ENCODE results near the gene DOP1B.
"Not testable (repeated sequence)": the region's sequence is repeated elsewhere in the genome, so short reads cannot be mapped to it uniquely, and the experiment has no call there.

Gene DOP1B

GRCh38 chr21:36195613-36196012 is 39.0 kb downstream of the DOP1B start:
- no peak overlapping the region for H3K27ac Mint-ChIP-seq
- H3K36me3 Mint-ChIP-seq (ENCODE audit: low read depth), result peaks cover 12% of the 10 kb centered on the region
- no peaks in the 10 kb centered on the region for H3K4me1 Mint-ChIP-seq
- H3K27me3 Mint-ChIP-seq, result no peaks in the 10 kb centered on the region
- DNase-seq (no peak), ATAC-seq (no peak)
- no peaks in the 10 kb centered on the region for H3K9me3 Mint-ChIP-seq
- no peak overlapping the region for H3K4me3 Mint-ChIP-seq

- H3K4me1 Mint-ChIP-seq, result peaks cover 14% of the 10 kb centered on the region
- no peak overlapping the region for H3K27ac Mint-ChIP-seq
- no peak overlapping the region for H3K4me3 Mint-ChIP-seq
Measured at GRCh38 chr21:36199021-36199420, 42.4 kb downstream of the DOP1B start.

GRCh38 chr21:36199575-36199974 is 43.0 kb downstream of the DOP1B start:
- ATAC-seq, DNase-seq, H3K27me3 Mint-ChIP-seq, H3K9me3 Mint-ChIP-seq, H3K27ac Mint-ChIP-seq, H3K4me3 Mint-ChIP-seq: not testable (repeated sequence)
- peaks cover 15% of the 10 kb centered on the region for H3K36me3 Mint-ChIP-seq (ENCODE audit: low read depth)
- H3K4me1 Mint-ChIP-seq, result peaks cover 18% of the 10 kb centered on the region

More at GRCh38 chr21:36199021-36199420, 42.4 kb downstream of the DOP1B start:
- Mint-ChIP-seq H3K9me3 (no peaks in the 10 kb centered on the region), H3K36me3 (ENCODE audit: low read depth) (peaks cover 15% of the 10 kb centered on the region), H3K27me3 (no peaks in the 10 kb centered on the region)
- DNase-seq (no peak), ATAC-seq (no peak)

GRCh38 chr21:36200081-36200561 is 43.5 kb downstream of the DOP1B start:
- H3K27ac Mint-ChIP-seq, result no peak overlapping the region
- peaks cover 15% of the 10 kb centered on the region for H3K36me3 Mint-ChIP-seq (ENCODE audit: low read depth)
- DNase-seq, result no peak
- H3K4me3 Mint-ChIP-seq, result no peak overlapping the region
- H3K9me3 Mint-ChIP-seq, result no peaks in the 10 kb centered on the region
- peaks cover 18% of the 10 kb centered on the region for H3K4me1 Mint-ChIP-seq
- no peak for ATAC-seq
- H3K27me3 Mint-ChIP-seq, result no peaks in the 10 kb centered on the region

DNA sequence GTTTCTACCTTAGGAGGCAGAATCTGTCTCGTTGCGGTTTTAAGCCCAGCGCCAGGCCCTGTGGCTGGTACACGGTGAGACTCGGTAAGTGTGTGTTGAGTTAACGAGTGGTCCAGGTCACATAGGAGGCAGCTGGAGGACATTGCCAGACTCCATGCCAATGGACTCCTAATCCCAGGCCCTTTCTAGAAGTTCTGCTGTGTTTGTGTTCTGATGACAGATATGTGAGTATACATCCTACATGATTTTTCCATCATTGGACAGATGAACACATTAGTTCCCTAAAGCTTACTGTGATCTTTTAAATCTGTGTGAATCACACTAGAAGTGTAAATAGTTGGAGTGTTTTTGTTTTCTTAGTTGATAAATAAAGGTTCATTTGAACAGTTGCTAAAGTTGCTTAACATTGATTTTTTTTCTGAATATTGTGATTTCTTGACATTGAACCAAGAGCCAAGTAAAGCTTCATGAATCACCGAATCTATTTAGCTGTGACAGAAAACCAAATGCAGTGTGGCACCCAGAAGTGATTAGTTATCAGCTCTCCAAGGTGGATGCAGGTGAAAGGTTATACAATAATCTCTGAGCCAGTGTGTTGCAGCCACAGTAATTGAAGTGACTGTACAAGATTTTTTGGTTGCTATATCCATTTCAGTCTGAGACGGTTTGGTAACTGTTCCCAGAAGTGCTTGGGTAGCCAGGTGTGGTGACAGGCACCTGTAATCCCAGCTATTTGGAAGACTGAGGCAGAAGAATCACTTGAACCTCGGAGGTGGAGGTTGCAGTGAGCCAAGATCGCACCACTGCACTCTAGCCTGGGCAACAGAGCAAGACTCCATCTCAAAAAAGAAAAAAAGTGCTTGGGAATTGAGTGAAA is 46.3 kb downstream of the DOP1B start:
- DNase-seq (no peak), ATAC-seq (no peak)
- H3K36me3 Mint-ChIP-seq (ENCODE audit: low read depth), result peaks cover 15% of the 10 kb centered on the region
- no peak overlapping the region for H3K27ac Mint-ChIP-seq
- peaks cover 26% of the 10 kb centered on the region for H3K4me1 Mint-ChIP-seq
- no peaks in the 10 kb centered on the region for H3K27me3 Mint-ChIP-seq
- no peaks in the 10 kb centered on the region for H3K9me3 Mint-ChIP-seq
- no peak overlapping the region for H3K4me3 Mint-ChIP-seq

DNA sequence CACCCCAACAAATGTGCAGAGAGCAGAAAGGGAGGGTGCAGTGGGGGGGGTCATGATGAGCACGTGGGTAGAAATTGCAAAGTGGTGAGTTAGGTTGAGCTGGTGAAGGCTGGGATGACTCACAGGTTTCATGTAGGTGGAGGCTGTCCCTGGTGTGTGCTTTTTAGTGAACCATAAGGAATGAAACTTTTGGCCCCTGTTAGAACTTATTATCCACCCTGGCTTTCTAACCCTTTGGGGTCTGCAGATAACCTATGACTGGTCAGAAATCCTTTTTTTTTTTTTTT is 46.9 kb downstream of the DOP1B start:
- Mint-ChIP-seq H3K9me3 (no peaks in the 10 kb centered on the region), H3K4me3 (no peak overlapping the region), H3K27ac (no peak overlapping the region), H3K4me1 (peaks cover 27% of the 10 kb centered on the region), H3K27me3 (no peaks in the 10 kb centered on the region), H3K36me3 (ENCODE audit: low read depth) (peaks cover 15% of the 10 kb centered on the region)
- ATAC-seq (peak; percentile 95), DNase-seq (peak; percentile 48)

GRCh38 chr21:36204980-36205379 is 48.4 kb downstream of the DOP1B start:
- Mint-ChIP-seq H3K36me3 (ENCODE audit: low read depth) (peaks cover 9% of the 10 kb centered on the region), H3K9me3 (no peaks in the 10 kb centered on the region), H3K4me1 (peaks cover 29% of the 10 kb centered on the region), H3K27me3 (no peaks in the 10 kb centered on the region), H3K27ac (no peak overlapping the region), H3K4me3 (no peak overlapping the region)
- DNase-seq (no peak), ATAC-seq (no peak)

GRCh38 chr21:36205962-36206361 is 49.3 kb downstream of the DOP1B start:
- no peaks in the 10 kb centered on the region for H3K9me3 Mint-ChIP-seq
- ATAC-seq (no peak), DNase-seq (no peak)
- no peak overlapping the region for H3K4me3 Mint-ChIP-seq
- H3K27ac Mint-ChIP-seq, result no peak overlapping the region
- no peaks in the 10 kb centered on the region for H3K27me3 Mint-ChIP-seq
- H3K36me3 Mint-ChIP-seq (ENCODE audit: low read depth), result peaks cover 11% of the 10 kb centered on the region
- H3K4me1 Mint-ChIP-seq, result peaks cover 34% of the 10 kb centered on the region
